Ectodermal cell (in vitro differentiated cells): ENCODE results near the gene RNF145.
"Not testable (repeated sequence)": the region's sequence is repeated elsewhere in the genome, so short reads cannot be mapped to it uniquely, and the experiment has no call there.

ENCODE experiments used
- H3K27ac ChIP-seq: 2 replicates; pipeline ENCODE4 v1.7.0; 2013; ENCODE audit warnings: mild to moderate bottlenecking, low read depth, low read length; ENCODE audit not compliant: insufficient read depth, poor library complexity, severe bottlenecking
- H3K27me3 ChIP-seq: 2 replicates; pipeline ENCODE4 v1.7.0; 2013; ENCODE audit warnings: mild to moderate bottlenecking, low read length; ENCODE audit not compliant: insufficient read depth, control insufficient read depth, poor library complexity, severe bottlenecking
- H3K36me3 ChIP-seq: one replicate; pipeline ENCODE4 v1.7.0; 2013; ENCODE audit warnings: low read length; ENCODE audit not compliant: control insufficient read depth, insufficient read depth
- H3K4me1 ChIP-seq: one replicate; pipeline ENCODE4 v1.7.0; 2013; ENCODE audit warnings: low read length; ENCODE audit not compliant: control insufficient read depth, insufficient read depth
- H3K4me3 ChIP-seq: 2 replicates; pipeline ENCODE4 v1.7.0; 2013; ENCODE audit warnings: low read depth, low read length, control low read depth; ENCODE audit not compliant: insufficient read depth
- H3K9me3 ChIP-seq: 2 replicates; pipeline ENCODE4 v1.7.0; 2013; ENCODE audit warnings: mild to moderate bottlenecking, low read length, moderate library complexity; ENCODE audit not compliant: control insufficient read depth
- WGBS, 2 experiments: methylation state at CpG; one replicate each; pipeline ENCODE4 v1.1.7; 2013; ENCODE audit warnings: missing lambda C conversion rate in 2 of 2; 5-methylcytosine and 5-hydroxymethylcytosine counted together

RNF145 gene

GRCh38 chr5:159123189-159123588, 86.2 kb downstream of the RNF145 start:
- H3K36me3 ChIP-seq: no peaks in the 10 kb centered on the region
- no peaks in the 10 kb centered on the region for H3K4me1 ChIP-seq
- H3K27ac ChIP-seq: no peak overlapping the region
- no peaks in the 10 kb centered on the region for H3K9me3 ChIP-seq
- no peaks in the 10 kb centered on the region for H3K27me3 ChIP-seq
- no CpG with 5 or more reads among the region's 2 CpGs for WGBS, 2 experiments
- no peak overlapping the region for H3K4me3 ChIP-seq

- Histone ChIP-seq H3K27me3 (no peaks in the 10 kb centered on the region), H3K27ac (no peak overlapping the region), H3K36me3 (no peaks in the 10 kb centered on the region), H3K4me1 (no peaks in the 10 kb centered on the region), H3K4me3 (no peak overlapping the region), H3K9me3 (no peaks in the 10 kb centered on the region)
- 95 to 97% methylated on average over 2 of the region's 3 CpGs for WGBS, 2 experiments
Measured at GRCh38 chr5:159121061-159121460, 88.3 kb downstream of the RNF145 start.

GRCh38 chr5:159120446-159120845, 88.9 kb downstream of the RNF145 start:
- no peak overlapping the region for H3K4me3 ChIP-seq
- no peaks in the 10 kb centered on the region for H3K27me3 ChIP-seq
- 92 to 93% methylated on average over 4 of the region's 4 CpGs for WGBS, 2 experiments
- no peaks in the 10 kb centered on the region for H3K9me3 ChIP-seq
- H3K27ac ChIP-seq: no peak overlapping the region
- H3K4me1 ChIP-seq: no peaks in the 10 kb centered on the region
- H3K36me3 ChIP-seq: no peaks in the 10 kb centered on the region

GRCh38 chr5:159119842-159120241, 89.5 kb downstream of the RNF145 start:
- not testable (repeated sequence) for H3K36me3 ChIP-seq, H3K4me3 ChIP-seq, H3K27ac ChIP-seq, H3K9me3 ChIP-seq, H3K27me3 ChIP-seq, H3K4me1 ChIP-seq
- WGBS, 2 experiments: 59 to 60% methylated on average over 4 of the region's 4 CpGs

GRCh38 chr5:159118958-159119659, 90.2 kb downstream of the RNF145 start:
- H3K36me3 ChIP-seq, H3K27me3 ChIP-seq, H3K9me3 ChIP-seq, H3K4me3 ChIP-seq, H3K27ac ChIP-seq, H3K4me1 ChIP-seq: not testable (repeated sequence)
- WGBS, 2 experiments: 94 to 95% methylated on average over 38 to 39 of the region's 39 CpGs

- Histone ChIP-seq H3K27me3 (no peaks in the 10 kb centered on the region), H3K9me3 (no peaks in the 10 kb centered on the region), H3K4me1 (no peaks in the 10 kb centered on the region), H3K36me3 (no peaks in the 10 kb centered on the region), H3K4me3 (no peak overlapping the region), H3K27ac (no peak overlapping the region)
Measured at GRCh38 chr5:159113405-159113804, 95.9 kb downstream of the RNF145 start.

GRCh38 chr5:159112436-159112835, 96.9 kb downstream of the RNF145 start:
- WGBS, 2 experiments: 88 to 98% methylated on average over 2 of the region's 2 CpGs
- Histone ChIP-seq H3K36me3 (no peaks in the 10 kb centered on the region), H3K27ac (no peak overlapping the region), H3K27me3 (peaks cover 2% of the 10 kb centered on the region), H3K4me3 (no peak overlapping the region), H3K9me3 (no peaks in the 10 kb centered on the region), H3K4me1 (no peaks in the 10 kb centered on the region)
